Gastrocnemius medialis (tissue), 4 donors: ENCODE data around the gene ISG20. TPM values are rescaled to one million over a fixed set of nuclear protein-coding genes. Genes with fewer than 3 reads are reported as not detected.

ENCODE experiments used
- ATAC-seq, 2 donors: fragments of 150-250 bp; one replicate each; pipeline ENCODE4 v1.9.1; 2016
- DNase-seq, 2 donors: peaks; one replicate each; pipeline ENCODE4 v3.0.0-alpha.2; 2019
- H3K27ac ChIP-seq, 4 donors: fragments of 200-600 bp; sonication (generic); 1 replicate in 1 of 4; 2 replicates in 3 of 4; pipeline ENCODE4 v1.5.1; 2016 to 2018; ENCODE audit warnings: mild to moderate bottlenecking in 2 of 4, moderate library complexity in 1 of 4
- H3K27me3 ChIP-seq, 3 donors: fragments of 200-600 bp; sonication (generic) in 2 of 3; 1 replicate in 1 of 3; 2 replicates in 2 of 3; pipeline versions ENCODE4 v1.5.1 to v1.6.0; 2016 to 2019; ENCODE audit warnings: mild to moderate bottlenecking in 1 of 3, moderate library complexity in 1 of 3
- H3K36me3 ChIP-seq, 2 donors: fragments of 200-600 bp; sonication (generic) in 1 of 2; one replicate each; pipeline ENCODE4 v1.5.1; 2017 to 2018
- H3K4me1 ChIP-seq, 2 donors: fragments of 200-600 bp; sonication (generic) in 1 of 2; one replicate each; pipeline ENCODE4 v1.5.1; 2016 to 2017; ENCODE audit warnings: mild to moderate bottlenecking in 2 of 2
- H3K4me3 ChIP-seq, 4 donors: fragments of 200-600 bp; sonication (generic) in 3 of 4; 1 replicate in 1 of 4; 2 replicates in 3 of 4; pipeline ENCODE4 v1.5.1; 2016 to 2019; ENCODE audit warnings: mild to moderate bottlenecking in 2 of 4
- H3K9me3 ChIP-seq, 3 donors: fragments of 200-600 bp; sonication (generic) in 2 of 3; 1 replicate in 1 of 3; 2 replicates in 2 of 3; pipeline ENCODE4 v1.5.1; 2016 to 2019
- CTCF ChIP-seq, 5 experiments: fragments of 450-650 bp in 3 of 5; fragments of 200-600 bp in 2 of 5; sonication (generic) in 2 of 5; IDR thresholded peaks in 4 of 5; conservative IDR thresholded peaks in 1 of 5; 1 replicate in 4 of 5; 2 replicates in 1 of 5; pipeline ENCODE4 v1.5.1; 2016 to 2019; ENCODE audit warnings: antibody characterized with exemption in 5 of 5, mild to moderate bottlenecking in 3 of 5, moderate library complexity in 3 of 5
- POLR2A ChIP-seq, 2 donors: fragments of 450-650 bp; IDR thresholded peaks; one replicate each; pipeline ENCODE4 v1.6.1; 2017; ENCODE audit warnings: antibody characterized with exemption in 2 of 2, mild to moderate bottlenecking in 2 of 2, moderate library complexity in 2 of 2
- in situ Hi-C, 4 donors: fragments of 200-750 bp; cut with MboI; loops; one replicate each; pipeline versions ENCODE4 v1.15.0 to v1.8.0; 2017; ENCODE audit warnings: low sequenced_read_pairs in 4 of 4
- intact Hi-C: fragments of 100-400 bp; cut with DNase I; formaldehyde crosslinking; loops from one replicate; pipeline ENCODE4 v1.15.1; 2023; ENCODE audit warnings: low total_unique reads
- total RNA-seq, 4 donors: library from RNA; depleted of rRNA; stranded (reverse); fragments of >200 nt; gene quantifications; one replicate each; pipeline versions ENCODE4 v1.1.0 to v1.2.3, GENCODE V29; 2016

Gene ISG20
- total RNA-seq, 4 donors from 2014 or later = 1.2 to 9.2 (median 1.6) TPM

- intact Hi-C loops = no loop called here
- H3K9me3 ChIP-seq = no peaks in the 10 kb centered on the region
- DNase-seq = no peak
- no peak overlapping the region for H3K4me3 ChIP-seq
- H3K27ac ChIP-seq = no peak overlapping the region
- no peaks in the 10 kb centered on the region for H3K36me3 ChIP-seq
- TF ChIP-seq POLR2A (IDR thresholded peaks at IDR 0.05) = no peak
- TF ChIP-seq CTCF (IDR thresholded peaks at IDR 0.05 in 4 of 5, conservative IDR thresholded peaks at IDR 0.05 in 1 of 5) = peak in 2 of 5 experiments; percentile 6 to 31
- ATAC-seq = no peak
- in situ Hi-C loops = loop anchor here in 2 of 4 donors (25.0 kb wide), 1 partner anchor 173 kb away; no protein-coding TSS in a partner anchor
- H3K27me3 ChIP-seq = no peaks in the 10 kb centered on the region
- no peaks in the 10 kb centered on the region for H3K4me1 ChIP-seq
These were observed 25.4 kb downstream of the ISG20 start for GRCh38 chr15:88664151-88664778.

- H3K9me3 ChIP-seq = peaks cover 0 to 3% (median 0%) of the 10 kb centered on the region in 3 donors
- no peaks in the 10 kb centered on the region for H3K36me3 ChIP-seq
- H3K4me1 ChIP-seq = no peaks in the 10 kb centered on the region
- peaks cover 0 to 3% (median 0%) of the 10 kb centered on the region in 3 donors for H3K27me3 ChIP-seq
- in situ Hi-C loops (loop anchor here in 2 of 4 donors (25.0 kb wide), 1 partner anchor 163 kb away; no protein-coding TSS in a partner anchor), intact Hi-C loops (no loop called here)
- no peak for ATAC-seq
- no peak overlapping the region for H3K27ac ChIP-seq
- H3K4me3 ChIP-seq = no peak overlapping the region
- TF ChIP-seq POLR2A (IDR thresholded peaks at IDR 0.05) (no peak), CTCF (IDR thresholded peaks at IDR 0.05 in 4 of 5, conservative IDR thresholded peaks at IDR 0.05 in 1 of 5) (no peak)
- DNase-seq = no peak
These were observed 35.8 kb downstream of the ISG20 start for GRCh38 chr15:88674661-88675060.

- Histone ChIP-seq H3K27me3 (no peaks in the 10 kb centered on the region), H3K9me3 (no peaks in the 10 kb centered on the region), H3K4me3 (no peak overlapping the region), H3K27ac (no peak overlapping the region), H3K36me3 (no peaks in the 10 kb centered on the region), H3K4me1 (no peaks in the 10 kb centered on the region)
- intact Hi-C loops (no loop called here), in situ Hi-C loops (no loop called here)
- no peak for DNase-seq
- no peak for ATAC-seq
- TF ChIP-seq POLR2A (IDR thresholded peaks at IDR 0.05) (no peak), CTCF (IDR thresholded peaks at IDR 0.05 in 4 of 5, conservative IDR thresholded peaks at IDR 0.05 in 1 of 5) (no peak)
These were observed 39.9 kb downstream of the ISG20 start for GRCh38 chr15:88678755-88679154.

- TF ChIP-seq POLR2A (IDR thresholded peaks at IDR 0.05) (no peak), CTCF (IDR thresholded peaks at IDR 0.05 in 4 of 5, conservative IDR thresholded peaks at IDR 0.05 in 1 of 5) (no peak)
- intact Hi-C loops (no loop called here), in situ Hi-C loops (no loop called here)
- no peak for DNase-seq
- Histone ChIP-seq H3K4me1 (no peaks in the 10 kb centered on the region), H3K27me3 (no peaks in the 10 kb centered on the region), H3K4me3 (no peak overlapping the region), H3K9me3 (no peaks in the 10 kb centered on the region), H3K36me3 (no peaks in the 10 kb centered on the region), H3K27ac (no peak overlapping the region)
- no peak for ATAC-seq
These were observed 41.6 kb downstream of the ISG20 start for GRCh38 chr15:88680241-88681001.
